ENCODE results near the gene KIF12. TPM values are rescaled to one million over a fixed set of nuclear protein-coding genes. Genes with fewer than 3 reads are reported as not detected.

KIF12 gene
- total and polyA plus RNA-seq, 2 of the 13 experiments (the other 11 are each of a cell fraction or from before 2014, with no cell fraction given), result 1.8 to 12.5 TPM

GRCh38 chr9:114132550-114132918, 33.4 kb upstream of the KIF12 start:
- FAIRE-seq (no peak), ATAC-seq (no peak), DNase-seq (ENCODE audit: low spot score) (no peak)
- intact Hi-C loops (cut with micrococcal nuclease; ENCODE audit: unreplicated experiment), result loop anchor here (2.0 kb wide), 1 partner anchor 14 kb away; no protein-coding TSS in a partner anchor
- POLR2A ChIA-PET, result interaction anchor here (1.1 to 5.6 kb wide), 4 partner anchors 9 to 24 kb away, joined by 4 to 30 read pairs (median 4); no protein-coding TSS in a partner anchor
- in situ Hi-C loops (cut with HindIII; ENCODE audit: extremely low pct_ligation_motif_present, low pct_unique_long_range_greater_than_20kb), result no loop called here
- BruUV-seq (replicated peaks), result no TSS peak
- H3K4me2 ChIP-seq (ENCODE audit: low read depth, low read length), result no peak overlapping the region
- H3K36me3 ChIP-seq (replicated peaks in 1 of 2; ENCODE audit: control insufficient read depth in 1 of 2, insufficient read depth in 2 of 2, low read length in 2 of 2), result no peaks in the 10 kb centered on the region
- H3K9ac ChIP-seq (ENCODE audit: insufficient read depth, low read depth, low read length), result no peak overlapping the region
- CTCF ChIA-PET (ENCODE audit: low intra/inter-chr PET ratio, low total read pairs), result no interaction called here
- no peak overlapping the region for H3K4me3 ChIP-seq (replicated peaks in 1 of 3; ENCODE audit: insufficient read depth in 1 of 3, low read depth in 2 of 3, low read length in 3 of 3)
- no peaks in the 10 kb centered on the region for H3K79me2 ChIP-seq (ENCODE audit: insufficient read depth, low read length)
- peaks cover 5% of the 10 kb centered on the region; the same call in 1 of the 2 replicates for H3K9me3 ChIP-seq (ENCODE audit: low read length)
- H3K27ac ChIP-seq (ENCODE audit: extremely low read length, insufficient read depth, low read length), result no peak overlapping the region
- no peaks in the 10 kb centered on the region for H4K20me1 ChIP-seq (ENCODE audit: insufficient read depth, low read length)
- TF ChIP-seq HIC2 (CRISPR knock-in tag; IDR thresholded peaks at IDR 0.05; ENCODE audit: low read depth), result 0 out of 2 replicates have a peak, but pooled peaks have one; percentile 37
- TF ChIP-seq ZFX (CRISPR knock-in tag; IDR thresholded peaks at IDR 0.05; ENCODE audit: low read depth), result 0 out of 2 replicates have a peak, but pooled peaks have one; percentile 31
- no peak for TF ChIP-seq ZNF382 (CRISPR knock-in tag; IDR thresholded peaks at IDR 0.05; ENCODE audit: borderline replicate concordance)
- 0 out of 2 replicates have a peak, but pooled peaks have one; percentile 13 for TF ChIP-seq ZNF687 (CRISPR knock-in tag; IDR thresholded peaks at IDR 0.05)
- peak; percentile 26; the same call in 1 of the 2 replicates for TF ChIP-seq TFAP4 (IDR thresholded peaks at IDR 0.05; ENCODE audit: borderline replicate concordance, low read depth)
- TF ChIP-seq KDM2A (CRISPR knock-in tag; IDR thresholded peaks at IDR 0.05; ENCODE audit: borderline replicate concordance, low read depth), result no peak
- peak; percentile 93 for TF ChIP-seq THAP9 (CRISPR knock-in tag; IDR thresholded peaks at IDR 0.05; ENCODE audit: borderline replicate concordance)
- H3K4me1 ChIP-seq (ENCODE audit: insufficient read depth, low read length), result peaks cover 63% of the 10 kb centered on the region
- H2AFZ ChIP-seq (ENCODE audit: low read length), result no peak overlapping the region
- 50% methylated on average over 2 of the region's 7 CpGs for WGBS (ENCODE audit: low lambda C conversion rate)
- peaks cover 0 to 1% of the 10 kb centered on the region in 2 experiments; a peak in 1 of 5 replicates for H3K27me3 ChIP-seq (ENCODE audit: control insufficient read depth in 1 of 2, insufficient read depth in 2 of 2, low read length in 2 of 2)
